GM21528 (cell line): ENCODE measurements around the gene FTO.

ENCODE experiments used
- ATAC-seq: cut with Tn5 transposase; IDR thresholded peaks from one replicate; pipeline ENCODE4 v1.9.1; 2021; ENCODE audit warnings: mild to moderate bottlenecking, moderate library complexity; ENCODE audit not compliant: unreplicated experiment, low FRiP score

The FTO gene

DNA sequence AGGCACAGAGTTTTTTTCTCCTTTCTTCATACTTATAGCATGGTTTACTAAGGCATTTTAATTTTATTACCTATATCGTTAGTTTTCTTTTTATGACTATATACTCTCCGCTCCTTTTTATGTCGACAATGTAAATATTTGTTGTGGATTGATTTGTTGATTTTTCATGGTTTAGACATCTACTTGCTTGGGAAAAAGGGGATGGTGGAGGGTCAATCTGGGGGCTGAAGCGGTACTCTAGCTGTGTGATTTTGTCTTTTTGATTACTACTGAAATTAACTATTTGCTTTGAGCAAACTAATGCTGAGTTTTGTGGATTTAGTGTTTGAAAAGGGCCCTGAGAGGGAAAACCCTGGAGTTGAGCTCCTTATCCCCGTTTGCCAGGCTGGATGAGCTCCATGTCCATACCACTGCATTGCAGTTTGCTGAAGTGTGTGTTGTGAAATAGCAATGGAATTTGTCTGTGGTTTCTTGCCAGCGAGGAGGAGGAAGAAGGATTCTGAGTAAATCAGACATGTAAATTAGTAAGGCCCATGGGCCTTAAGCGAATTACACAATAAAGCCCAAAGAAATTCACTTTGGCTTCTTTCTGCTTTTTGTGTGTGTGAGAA is 72.0 kb downstream of the FTO start:
- ATAC-seq: no peak

DNA sequence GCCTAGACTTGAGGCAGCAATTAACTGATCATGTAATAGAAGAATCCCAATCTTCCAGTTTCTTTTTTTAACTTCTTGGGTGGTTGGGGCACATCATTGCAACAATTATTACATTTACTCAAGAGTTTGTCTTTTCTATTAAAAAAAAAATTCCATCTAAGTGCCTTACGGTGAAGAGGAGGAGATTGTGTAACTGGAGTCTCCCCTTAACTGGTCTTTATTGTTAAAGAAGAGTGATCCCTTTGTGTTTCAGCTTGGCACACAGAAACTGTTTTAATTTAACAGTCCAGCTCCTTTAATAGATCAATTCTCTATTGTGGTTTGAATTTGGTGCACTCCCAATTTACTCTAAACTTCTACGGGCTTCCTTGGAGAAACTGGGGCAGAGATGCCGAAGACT is 75.2 kb downstream of the FTO start:
- ATAC-seq: no peak

DNA sequence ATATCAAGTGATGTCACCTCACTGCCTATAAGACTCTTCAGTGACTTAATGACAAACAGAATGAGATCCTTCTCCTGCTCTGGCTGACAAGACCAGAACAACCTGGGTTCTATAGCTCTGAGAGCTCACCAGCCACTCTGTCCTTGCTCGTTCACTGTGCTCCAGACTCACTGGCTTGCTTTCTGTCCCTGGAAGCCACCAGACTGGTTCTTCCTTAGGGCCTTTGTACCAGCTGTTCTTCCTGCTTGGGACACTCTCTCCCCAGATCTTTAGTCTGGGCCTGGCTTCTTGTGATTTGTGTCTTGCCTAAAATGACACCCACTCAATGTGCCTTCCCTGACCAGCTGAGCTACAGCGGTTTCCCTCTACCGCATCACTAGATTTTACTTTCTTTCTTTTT is 76.1 kb downstream of the FTO start:
- ATAC-seq: no peak

DNA sequence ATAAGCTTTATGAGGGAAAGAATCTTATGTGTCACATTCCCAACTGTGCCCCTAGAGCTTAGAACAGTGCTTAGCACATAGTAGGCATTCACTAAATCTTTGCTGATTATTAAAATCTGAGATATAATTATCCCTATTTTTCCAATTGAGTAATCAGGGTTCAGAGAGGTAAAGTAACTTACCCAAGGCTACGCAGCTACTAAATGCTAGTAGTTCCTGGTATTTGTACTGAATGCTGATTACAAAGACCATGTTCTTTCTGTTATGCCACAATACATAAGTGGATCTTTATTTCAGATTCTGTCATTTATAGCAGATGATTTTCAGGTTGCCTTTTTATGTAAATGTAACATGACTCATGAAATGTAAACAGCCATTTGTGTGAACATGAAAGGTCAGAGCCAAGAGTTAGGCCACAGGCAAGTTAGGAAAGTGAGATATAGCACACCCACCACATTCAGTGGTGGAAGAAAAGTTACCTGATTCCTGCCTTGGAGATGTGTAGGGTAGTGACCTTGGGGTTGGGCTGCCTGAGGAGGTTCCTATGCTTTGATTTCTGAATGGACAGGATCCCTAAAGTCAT is 77.2 kb downstream of the FTO start:
- no peak for ATAC-seq

DNA sequence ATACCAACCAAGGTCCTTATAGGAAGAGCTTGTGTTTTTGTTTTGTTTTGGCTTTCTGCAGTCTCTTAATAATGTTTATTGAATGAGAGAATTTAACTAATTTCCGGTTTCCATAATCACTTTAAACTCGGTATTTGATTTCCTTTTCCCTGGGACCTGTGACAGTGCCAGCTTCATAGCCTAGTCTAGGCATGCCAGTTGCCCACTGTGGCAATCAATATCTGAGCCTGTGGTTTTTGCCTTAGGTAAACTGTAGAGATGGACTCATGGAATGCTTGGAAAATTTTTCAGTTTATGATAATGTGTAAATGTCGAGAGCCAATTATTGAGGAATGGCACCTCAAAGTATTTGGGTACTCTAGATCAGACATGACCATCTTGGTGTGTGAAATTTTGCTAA is 78.2 kb downstream of the FTO start:
- no peak for ATAC-seq

DNA sequence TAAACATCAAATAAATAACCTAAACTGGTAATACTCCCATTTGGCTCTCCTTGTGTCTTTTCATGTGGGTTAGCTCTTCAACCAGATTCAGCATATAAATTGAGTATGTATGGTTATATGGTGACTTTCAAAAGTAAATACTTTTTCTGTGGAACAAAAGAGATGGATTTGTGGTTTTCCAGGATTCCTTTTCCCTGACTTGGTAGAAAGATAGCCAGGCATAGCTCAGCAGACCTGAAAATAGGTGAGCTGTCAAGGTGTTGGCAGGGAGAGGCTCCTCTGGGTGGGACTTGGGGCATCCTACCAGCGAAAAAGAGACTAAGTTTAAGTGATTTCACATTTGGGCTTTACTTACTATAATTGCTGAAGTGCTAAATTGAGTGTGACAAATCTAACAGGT is 80.3 kb downstream of the FTO start:
- no peak for ATAC-seq

DNA sequence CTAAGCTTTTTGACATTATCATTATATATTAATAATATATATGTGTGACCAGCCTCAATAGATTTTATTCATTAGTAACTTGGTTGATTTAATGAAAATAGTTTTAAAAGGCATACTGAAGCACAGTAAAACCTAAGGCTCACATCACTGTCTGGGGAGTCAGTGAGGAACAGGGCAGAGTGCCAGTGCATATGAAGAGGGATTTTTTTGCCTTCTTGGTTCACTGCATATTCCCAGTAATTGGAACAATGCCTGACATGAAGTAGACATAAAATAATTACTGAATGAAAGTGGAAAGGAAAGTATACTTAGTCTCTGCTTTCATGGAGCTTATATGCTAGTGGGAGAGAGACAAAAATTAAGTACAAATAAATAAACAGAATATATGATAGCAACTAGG is 81.1 kb downstream of the FTO start:
- ATAC-seq: no peak

DNA sequence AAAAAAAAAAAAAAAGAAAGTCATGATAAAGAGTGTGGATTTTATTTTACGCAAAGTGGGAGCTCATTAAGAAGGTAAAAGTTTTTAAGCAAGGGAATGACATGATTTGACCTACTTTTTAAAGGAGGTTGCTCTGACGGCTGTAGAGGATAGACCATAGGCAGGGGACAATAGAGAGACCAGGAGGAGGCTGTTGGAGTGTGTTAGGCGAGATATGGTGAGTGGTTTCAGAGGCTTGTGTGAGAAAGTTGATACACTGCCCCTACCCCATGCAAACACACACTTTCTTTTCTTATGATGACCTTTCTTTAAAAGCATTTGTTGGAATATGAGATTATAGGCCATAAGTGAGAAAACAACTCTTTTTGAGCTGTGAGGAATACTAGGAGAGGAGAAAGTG is 82.0 kb downstream of the FTO start:
- ATAC-seq: no peak

DNA sequence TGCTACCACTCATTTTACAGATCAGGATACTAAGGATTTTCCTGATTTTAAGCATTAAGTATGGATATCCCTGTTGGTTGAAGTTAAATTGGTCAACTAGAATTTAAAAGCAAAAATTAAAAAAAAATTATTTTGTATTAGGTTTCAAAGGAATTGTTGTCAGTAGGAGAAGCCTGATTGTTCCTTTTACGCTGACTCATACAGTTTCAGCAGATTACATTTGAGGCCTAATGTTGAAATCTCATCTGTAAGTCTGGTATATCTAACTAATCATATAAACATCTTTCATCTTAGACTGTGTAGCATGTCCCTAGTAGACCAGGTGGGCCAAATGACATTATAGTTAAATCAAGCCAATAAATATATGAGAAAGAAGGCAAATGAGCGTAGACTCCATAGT is 83.5 kb downstream of the FTO start:
- no peak for ATAC-seq

DNA sequence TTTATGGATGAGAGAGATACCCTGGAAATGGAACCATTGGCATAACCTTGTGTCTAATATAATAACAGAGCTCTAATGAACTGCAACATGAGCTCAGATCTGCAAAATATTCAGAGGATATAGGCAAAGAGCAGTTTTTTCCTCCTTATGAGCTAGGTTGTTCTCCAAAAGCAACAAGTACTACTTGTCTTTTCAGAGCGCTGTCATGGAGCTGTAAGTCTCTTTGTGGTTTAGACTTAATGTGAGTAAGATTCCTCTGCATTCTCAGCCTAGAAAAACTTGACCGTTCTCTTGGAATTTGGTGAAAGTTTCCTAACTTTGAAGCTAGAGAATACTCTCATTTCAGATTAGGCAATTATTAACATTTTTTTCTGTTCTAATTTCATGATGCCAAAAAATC is 85.2 kb downstream of the FTO start:
- no peak for ATAC-seq

DNA sequence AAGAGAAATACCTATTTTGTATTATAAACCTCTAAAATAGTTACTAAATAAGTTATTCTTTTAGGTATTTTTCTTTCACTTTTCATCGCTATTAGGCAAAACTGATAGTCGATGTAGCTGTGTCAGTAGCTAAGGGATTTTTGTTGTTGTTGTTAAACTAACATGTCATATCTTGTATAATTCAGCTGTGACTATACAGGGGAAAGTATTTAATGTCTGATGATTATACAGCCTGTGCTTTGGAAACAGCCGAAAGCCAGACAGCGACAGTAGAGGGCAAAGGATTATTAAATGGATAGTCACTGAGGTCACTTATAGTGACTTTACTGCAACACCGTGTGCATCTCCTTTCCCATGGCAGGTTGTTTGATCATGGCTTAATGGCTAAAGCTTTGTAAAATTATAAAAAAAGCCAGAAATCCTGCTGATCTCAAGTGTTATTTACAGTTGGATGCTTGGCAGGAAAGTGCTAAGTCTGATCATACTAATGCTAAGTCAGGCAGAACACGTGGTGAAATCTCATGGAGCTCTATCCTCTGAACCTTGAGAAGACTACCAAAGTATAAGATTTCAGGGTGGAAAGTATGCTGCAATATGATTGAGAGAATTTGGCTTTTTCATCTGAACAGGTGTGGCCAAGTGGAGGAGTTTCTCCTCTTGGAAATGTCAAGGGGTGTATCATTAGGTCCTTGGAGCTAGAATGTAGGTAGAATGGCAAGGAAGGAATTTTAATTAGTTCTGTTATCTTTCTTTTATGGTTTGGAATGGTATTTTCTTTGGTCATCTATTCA is 88.4 kb downstream of the FTO start:
- no peak for ATAC-seq

DNA sequence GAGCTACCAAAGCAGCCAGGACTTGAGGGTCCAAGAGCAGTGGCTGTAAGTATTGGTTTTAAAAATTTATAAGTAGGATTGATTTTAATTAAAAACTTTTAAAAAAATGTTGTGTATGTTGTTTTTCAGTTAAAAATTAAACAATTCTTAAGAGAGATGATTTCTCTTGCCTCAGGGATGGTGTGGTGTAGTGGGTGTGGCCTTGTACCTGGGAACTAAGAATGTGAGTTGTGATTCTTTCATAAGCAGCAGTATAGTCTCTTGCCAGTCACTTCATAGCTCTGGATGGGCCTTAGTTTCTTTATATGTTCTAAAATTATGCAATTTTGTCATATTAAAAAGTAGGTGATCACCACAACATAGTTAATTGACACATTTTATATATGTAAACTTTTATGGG is 99.5 kb downstream of the FTO start:
- ATAC-seq: no peak

DNA sequence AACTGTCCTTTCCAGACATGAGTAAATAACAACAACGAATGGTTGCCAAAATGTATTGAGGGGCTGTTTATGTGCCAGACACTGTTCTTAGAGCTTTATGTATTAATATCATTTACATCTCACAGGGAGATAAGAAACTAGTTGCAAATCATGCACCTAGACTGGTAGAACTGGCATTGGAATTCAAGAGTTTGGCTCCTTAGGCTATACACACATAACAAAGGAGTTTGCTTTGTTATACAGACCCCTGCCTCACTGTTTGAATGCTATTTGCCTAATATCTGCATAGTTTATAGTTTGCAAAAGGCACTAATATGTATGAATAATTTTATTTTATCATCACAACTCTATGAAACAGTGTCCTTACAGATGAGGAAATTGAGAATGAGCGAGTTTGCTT is 100.0 kb downstream of the FTO start:
- ATAC-seq: no peak

DNA sequence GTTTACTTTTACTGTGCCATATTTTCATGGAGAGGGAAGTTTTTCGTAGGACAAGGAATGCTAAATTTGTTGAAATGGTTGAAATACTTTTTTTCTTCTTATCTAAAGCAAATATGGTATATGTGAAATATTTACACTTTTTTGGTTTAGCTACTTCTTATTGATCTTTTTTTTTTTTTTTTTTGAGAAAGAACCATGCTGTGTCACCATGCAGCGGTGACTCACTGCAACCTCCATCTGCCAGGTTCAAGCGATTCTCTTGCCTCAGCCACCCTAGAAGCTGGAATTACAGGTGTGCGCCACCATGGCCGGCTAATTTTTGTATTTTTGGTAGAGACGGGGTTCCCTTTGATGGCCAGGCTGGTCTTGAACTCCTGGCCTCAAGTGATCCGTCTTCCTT is 100.5 kb downstream of the FTO start:
- no peak for ATAC-seq

DNA sequence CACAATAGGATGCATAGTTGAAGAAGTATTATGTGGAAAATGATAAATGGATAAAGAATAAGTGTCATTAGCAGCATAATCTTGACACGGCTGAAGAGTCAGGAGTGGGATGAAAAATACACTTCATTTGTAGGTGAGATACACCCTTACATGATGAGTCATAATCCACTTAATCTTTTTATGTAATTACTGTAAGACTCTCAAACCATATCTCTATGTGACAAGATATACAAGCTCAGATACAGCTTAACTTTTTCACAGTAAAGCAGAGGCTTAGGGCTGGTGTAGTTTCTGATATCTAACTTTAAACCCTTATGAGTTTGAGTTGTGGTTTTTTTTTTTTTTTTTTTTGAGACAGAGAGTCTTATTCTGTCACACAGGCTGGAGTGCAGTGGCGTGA is 101.2 kb downstream of the FTO start:
- no peak for ATAC-seq

DNA sequence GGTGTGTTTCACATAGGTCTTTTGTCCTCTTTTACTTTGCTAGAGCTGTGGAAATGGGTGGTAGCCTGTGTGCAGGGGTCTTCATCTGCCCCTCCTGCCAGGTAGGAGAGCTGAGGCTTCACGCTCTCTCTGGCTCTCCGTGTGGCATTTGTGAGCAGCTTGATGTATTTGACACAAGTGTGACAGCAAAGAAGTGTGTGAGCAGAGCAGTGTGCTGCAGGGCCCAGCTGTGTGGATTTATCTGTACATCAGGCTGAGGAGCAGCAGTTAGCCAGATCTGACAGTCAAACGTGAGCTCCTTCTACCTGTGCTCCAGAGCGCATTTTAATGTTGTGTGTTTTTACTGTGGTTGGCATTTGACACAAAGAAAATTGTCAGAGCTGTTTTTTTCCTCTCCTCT is 101.8 kb downstream of the FTO start:
- no peak for ATAC-seq

DNA sequence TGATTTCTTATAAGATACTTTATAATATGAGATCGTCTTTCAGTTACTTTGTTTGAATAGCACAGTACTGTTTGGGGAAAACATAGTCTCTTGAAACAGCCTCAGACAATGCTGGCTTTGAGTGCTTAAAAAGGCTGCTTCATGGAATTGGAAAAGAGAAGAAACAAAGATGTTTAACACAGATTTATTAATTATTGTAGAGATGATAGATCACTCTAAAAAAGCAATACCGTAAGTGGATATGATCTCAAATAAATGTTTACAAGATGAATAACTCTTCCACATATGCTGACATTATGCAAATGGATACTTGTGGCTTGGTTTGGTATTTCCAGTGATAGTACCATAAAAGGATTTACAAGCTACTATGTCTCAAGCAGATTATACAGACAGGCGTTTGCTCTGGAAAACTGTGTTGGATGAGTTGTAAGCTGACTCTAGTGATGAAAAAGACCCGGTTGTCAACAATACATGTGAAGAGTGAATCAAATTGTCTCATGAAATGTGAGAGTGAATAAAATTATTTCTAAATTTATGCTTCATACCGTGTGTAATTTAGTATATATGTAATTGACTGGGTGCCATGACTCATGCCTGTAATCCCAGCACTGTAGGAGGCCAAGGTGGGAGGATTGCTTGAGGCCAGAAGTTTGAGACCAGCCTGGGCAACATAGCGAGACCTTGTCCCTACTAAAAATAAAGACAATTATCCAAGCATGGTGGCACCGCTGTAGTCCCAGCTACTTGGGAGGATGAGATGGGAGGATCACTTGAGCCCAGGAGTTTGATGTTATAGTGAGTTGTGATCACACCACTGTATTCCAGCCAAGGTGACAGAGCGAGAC is 105.4 kb downstream of the FTO start:
- no peak for ATAC-seq

DNA sequence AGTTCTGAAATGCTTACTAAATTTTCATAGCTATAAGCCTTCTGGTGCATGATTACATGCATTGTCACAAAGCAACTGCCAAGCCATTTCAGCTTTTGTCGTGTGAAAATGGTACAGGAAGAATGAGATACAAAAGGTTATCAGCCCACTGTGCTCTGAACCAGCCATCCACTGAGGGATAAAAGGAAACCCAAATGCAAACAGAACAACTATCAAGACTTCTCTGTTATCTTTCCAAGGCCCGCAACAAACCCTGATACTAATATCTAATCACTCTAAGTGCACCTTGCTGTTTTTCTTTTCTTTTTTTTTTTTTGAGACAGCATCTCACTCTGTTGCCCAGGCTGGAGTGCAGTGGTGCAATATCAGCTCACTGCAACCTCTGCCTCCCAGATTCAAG is 109.0 kb downstream of the FTO start:
- no peak for ATAC-seq

DNA sequence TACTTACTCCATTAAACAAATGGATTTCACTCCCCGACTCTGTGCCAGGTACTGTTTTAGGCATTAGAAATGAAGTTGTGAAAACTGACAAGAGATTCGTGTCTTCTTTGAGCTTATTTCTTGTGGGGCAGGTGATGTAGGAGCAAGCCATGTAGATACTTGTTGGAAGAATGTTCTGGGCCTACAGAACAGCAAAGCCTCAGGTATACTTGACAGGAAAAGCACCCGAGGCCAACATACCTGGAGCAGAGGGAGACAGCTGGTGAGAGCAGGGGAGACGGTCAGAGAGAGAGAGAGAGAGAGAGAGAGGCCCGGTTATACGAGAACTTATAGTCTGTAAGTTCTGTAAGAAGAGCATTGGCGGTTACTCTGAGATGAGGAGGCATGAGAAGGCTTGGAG is 110.8 kb downstream of the FTO start:
- no peak for ATAC-seq

DNA sequence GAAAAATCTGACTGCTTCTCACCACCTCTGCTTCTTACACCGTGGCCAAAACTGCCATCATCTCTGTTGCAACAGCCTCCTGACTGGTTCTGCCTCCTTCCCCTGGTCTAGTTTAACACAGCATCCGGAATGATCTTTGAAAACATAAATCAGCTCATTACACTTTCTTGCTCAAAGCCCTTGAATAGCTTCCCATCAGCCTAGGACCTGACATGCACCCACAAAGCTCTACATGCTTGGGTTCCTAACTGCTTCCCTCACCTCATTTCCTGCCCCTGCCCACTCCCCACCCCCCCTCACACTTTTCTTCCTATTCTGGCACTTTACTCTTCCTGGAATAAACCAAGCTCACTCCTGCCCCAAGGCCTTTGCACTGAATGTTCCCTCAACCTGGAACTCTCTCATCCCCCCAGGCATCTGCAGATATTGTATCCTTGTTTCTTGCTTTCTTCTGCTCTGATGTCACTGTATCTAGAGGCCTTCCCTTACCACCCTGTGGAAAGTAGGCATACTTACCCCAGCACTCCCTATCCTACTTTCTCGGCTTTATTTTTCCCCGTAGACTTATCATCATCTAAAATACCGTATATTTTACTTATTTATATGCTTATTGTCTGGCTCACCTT is 112.4 kb downstream of the FTO start:
- ATAC-seq: no peak
